ENCODE measurements around the gene WDR93.

GRCh38 chr15:89768071-89768500, 77.5 kb downstream of the WDR93 start:
- TF ChIP-seq POLR2A (IDR thresholded peaks at IDR 0.05) = no peak
- no peak for TF ChIP-seq CTCF (IDR thresholded peaks at IDR 0.05)
